ENCODE results near the gene LRRC73. TPM values are rescaled to one million over a fixed set of nuclear protein-coding genes. Genes with fewer than 3 reads are reported as not detected.

LRRC73 gene
- total and polyA plus RNA-seq, 10 donors = 0.11 to 1.3 (median 0.64) TPM

GRCh38 chr6:43472515-43472914 is 37.6 kb downstream of the LRRC73 start:
- 94 to 99% (median 97%) methylated on average over 4 of the region's 4 CpGs for WGBS, 5 donors
- H3K9me3 ChIP-seq = no peaks in the 10 kb centered on the region
- H3K27ac ChIP-seq = no peak overlapping the region
- no peaks in the 10 kb centered on the region for H3K36me3 ChIP-seq
- peaks cover 2 to 10% (median 7%) of the 10 kb centered on the region in 6 donors for H3K4me1 ChIP-seq
- H3K27me3 ChIP-seq (replicated peaks in 1 of 7) = peaks cover 0 to 35% (median 0%) of the 10 kb centered on the region in 7 donors
- no peak for DNase-seq
- intact Hi-C loops (cut with DNase I; ENCODE audit: low total_unique reads) = no loop called here
- TF ChIP-seq CTCF (IDR thresholded peaks at IDR 0.05 in 8 of 11, conservative IDR thresholded peaks at IDR 0.05 in 3 of 11) = no peak
- TF ChIP-seq POLR2A (IDR thresholded peaks at IDR 0.05) = no peak
- TF ChIP-seq POLR2AphosphoS5 (IDR thresholded peaks at IDR 0.05) = no peak
- H3K4me3 ChIP-seq = no peak overlapping the region

- DNase-seq = no peak
- Histone ChIP-seq H3K4me3 (no peak overlapping the region), H3K27ac (no peak overlapping the region), H3K36me3 (no peaks in the 10 kb centered on the region), H3K4me1 (peaks cover 0 to under 1% (median 0%) of the 10 kb centered on the region in 6 donors), H3K9me3 (no peaks in the 10 kb centered on the region), H3K27me3 (replicated peaks in 1 of 7) (peaks cover 0 to 36% (median 0%) of the 10 kb centered on the region in 7 donors)
- intact Hi-C loops (cut with DNase I; ENCODE audit: low total_unique reads) = no loop called here
- 66 to 81% (median 72%) methylated on average over 1 of the region's 1 CpG for WGBS, 5 donors
- TF ChIP-seq POLR2AphosphoS5 (IDR thresholded peaks at IDR 0.05) = no peak
- TF ChIP-seq POLR2A (IDR thresholded peaks at IDR 0.05) = no peak
- TF ChIP-seq CTCF (IDR thresholded peaks at IDR 0.05 in 8 of 11, conservative IDR thresholded peaks at IDR 0.05 in 3 of 11) = no peak
Measured at GRCh38 chr6:43471399-43471798, 38.7 kb downstream of the LRRC73 start.

GRCh38 chr6:43469947-43470346 is 40.2 kb downstream of the LRRC73 start:
- DNase-seq = no peak
- peaks cover 0 to 49% (median 6%) of the 10 kb centered on the region in 7 donors for H3K27me3 ChIP-seq (replicated peaks in 1 of 7)
- no peaks in the 10 kb centered on the region for H3K9me3 ChIP-seq
- H3K27ac ChIP-seq = no peak overlapping the region
- WGBS, 5 donors = 84 to 94% (median 88%) methylated on average over 7 of the region's 7 CpGs
- no peaks in the 10 kb centered on the region for H3K36me3 ChIP-seq
- TF ChIP-seq CTCF (IDR thresholded peaks at IDR 0.05 in 8 of 11, conservative IDR thresholded peaks at IDR 0.05 in 3 of 11) (no peak), POLR2A (IDR thresholded peaks at IDR 0.05) (no peak), POLR2AphosphoS5 (IDR thresholded peaks at IDR 0.05) (no peak)
- H3K4me1 ChIP-seq = no peaks in the 10 kb centered on the region
- H3K4me3 ChIP-seq = no peak overlapping the region
- intact Hi-C loops (cut with DNase I; ENCODE audit: low total_unique reads) = no loop called here

- intact Hi-C loops (cut with DNase I; ENCODE audit: low total_unique reads) = no loop called here
- H3K4me3 ChIP-seq = no peak overlapping the region
- H3K27me3 ChIP-seq (replicated peaks in 1 of 7) = peaks cover 0 to 59% (median 8%) of the 10 kb centered on the region in 7 donors
Measured at GRCh38 chr6:43468748-43469681, 41.1 kb downstream of the LRRC73 start.

More at GRCh38 chr6:43468748-43469681, 41.1 kb downstream of the LRRC73 start:
- H3K9me3 ChIP-seq = no peaks in the 10 kb centered on the region
- H3K4me1 ChIP-seq = no peaks in the 10 kb centered on the region
- DNase-seq = no peak
- WGBS, 5 donors = 76 to 89% (median 82%) methylated on average over 13 of the region's 13 CpGs
- no peak overlapping the region for H3K27ac ChIP-seq
- no peaks in the 10 kb centered on the region for H3K36me3 ChIP-seq
- TF ChIP-seq POLR2AphosphoS5 (IDR thresholded peaks at IDR 0.05) = no peak
- no peak for TF ChIP-seq CTCF (IDR thresholded peaks at IDR 0.05 in 8 of 11, conservative IDR thresholded peaks at IDR 0.05 in 3 of 11)
- TF ChIP-seq POLR2A (IDR thresholded peaks at IDR 0.05) = no peak

Data from spleen (tissue), 11 donors.